Esophagus squamous epithelium (tissue), 4 donors: ENCODE measurements around the gene GHDC.

ENCODE experiments used
- POLR2A ChIP-seq, 4 donors: fragments of 450-650 bp; IDR thresholded peaks; one replicate each; pipeline ENCODE4 v1.6.1; 2017; ENCODE audit warnings: antibody characterized with exemption in 4 of 4, mild to moderate bottlenecking in 4 of 4, moderate library complexity in 3 of 4
- TF ChIP-seq, protein P1 (sequence below), 6 experiments: fragments of 450-650 bp in 4 of 6; fragments of 200-600 bp in 2 of 6; sonication (generic) in 2 of 6; IDR thresholded peaks; one replicate each; pipeline ENCODE4 v1.5.1; 2016 to 2019; ENCODE audit warnings: antibody characterized with exemption in 6 of 6, mild to moderate bottlenecking in 4 of 6, moderate library complexity in 4 of 6

GRCh38 chr17:42203354-42203753, 9.1 kb upstream of the GHDC start:
- TF ChIP-seq, protein P1, sequence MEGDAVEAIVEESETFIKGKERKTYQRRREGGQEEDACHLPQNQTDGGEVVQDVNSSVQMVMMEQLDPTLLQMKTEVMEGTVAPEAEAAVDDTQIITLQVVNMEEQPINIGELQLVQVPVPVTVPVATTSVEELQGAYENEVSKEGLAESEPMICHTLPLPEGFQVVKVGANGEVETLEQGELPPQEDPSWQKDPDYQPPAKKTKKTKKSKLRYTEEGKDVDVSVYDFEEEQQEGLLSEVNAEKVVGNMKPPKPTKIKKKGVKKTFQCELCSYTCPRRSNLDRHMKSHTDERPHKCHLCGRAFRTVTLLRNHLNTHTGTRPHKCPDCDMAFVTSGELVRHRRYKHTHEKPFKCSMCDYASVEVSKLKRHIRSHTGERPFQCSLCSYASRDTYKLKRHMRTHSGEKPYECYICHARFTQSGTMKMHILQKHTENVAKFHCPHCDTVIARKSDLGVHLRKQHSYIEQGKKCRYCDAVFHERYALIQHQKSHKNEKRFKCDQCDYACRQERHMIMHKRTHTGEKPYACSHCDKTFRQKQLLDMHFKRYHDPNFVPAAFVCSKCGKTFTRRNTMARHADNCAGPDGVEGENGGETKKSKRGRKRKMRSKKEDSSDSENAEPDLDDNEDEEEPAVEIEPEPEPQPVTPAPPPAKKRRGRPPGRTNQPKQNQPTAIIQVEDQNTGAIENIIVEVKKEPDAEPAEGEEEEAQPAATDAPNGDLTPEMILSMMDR (IDR thresholded peaks at IDR 0.05): no peak
- no peak for TF ChIP-seq POLR2A (IDR thresholded peaks at IDR 0.05)
